K562 (cell line): Measurements from ENCODE around the gene MGAT4B. TPM values are rescaled to one million over a fixed set of nuclear protein-coding genes. Genes with fewer than 3 reads are reported as not detected.

Source experiments
- ATAC-seq: fragments of 200-7000 bp; cut with Tn5 transposase; 3 replicates; pipeline ENCODE4 v1.9.1; 2020; ENCODE audit warnings: moderate library complexity
- BruUV-seq: library from RNA; stranded (reverse); fragments of 400-500 nt; replicated peaks from 2 replicates; lab custom pipeline; 2021; lab: Mats Ljungman, UMichigan
- CTCF ChIA-PET: fragments of 300-600 bp; formaldehyde crosslinking; extraction: SDS; loops from one replicate; lab custom pipeline; 2021; ENCODE audit warnings: low intra/inter-chr PET ratio; lab: Yijun Ruan, JAX
- POLR2A ChIA-PET: fragments of 300-600, 350-650 bp; sonication (Branson Sonifier 250); formaldehyde crosslinking; extraction: SDS; loops from one replicate; lab custom pipeline; 2021; ENCODE audit warnings: antibody characterized with exemption, inconsistent platforms; lab: Yijun Ruan, JAX
- DNase-seq, 4 experiments: peaks; one replicate each; pipeline versions ENCODE4 v3.0.0 to v3.0.0-alpha.2; 2011 to 2018; ENCODE audit warnings: low spot score in 3 of 4, mixed read lengths in 3 of 4; ENCODE audit errors: extremely low read depth in 1 of 4
- FAIRE-seq: peaks from 2 replicates; lab custom pipeline; 2011; peaks lifted over from hg19 to GRCh38; lab: Jason Lieb, UNC
- H2AFZ ChIP-seq: 2 replicates; pipeline ENCODE4 v1.6.0; 2011; ENCODE audit warnings: low read depth, low read length, control low read depth, inconsistent platforms
- H3K27ac ChIP-seq: fragments of 200-600 bp; 3 replicates; pipeline ENCODE4 v1.8.0; 2011; ENCODE audit warnings: low read depth, mild to moderate bottlenecking, control low read depth, inconsistent platforms, low read length, moderate library complexity, mixed read lengths; ENCODE audit errors: extremely low read depth
- H3K27me3 ChIP-seq, 2 experiments: fragments of 300-600 bp in 1 of 2; 2 replicates in 1 of 2; 3 replicates in 1 of 2; pipeline versions ENCODE4 v1.6.0 to v1.8.0; 2011; ENCODE audit warnings: inconsistent platforms in 2 of 2, low read length in 2 of 2, mild to moderate bottlenecking in 1 of 2, mixed read lengths in 1 of 2, moderate library complexity in 1 of 2; ENCODE audit not compliant: control insufficient read depth in 2 of 2, insufficient read depth in 2 of 2
- H3K36me3 ChIP-seq: fragments of 300-600 bp; 3 replicates; pipeline ENCODE4 v1.8.0; 2011; ENCODE audit warnings: mild to moderate bottlenecking, low read length, inconsistent platforms; ENCODE audit not compliant: control insufficient read depth, insufficient read depth
- H3K4me1 ChIP-seq, 2 experiments: fragments of 200-600 bp in 1 of 2; replicated peaks in 1 of 2; 2 replicates in 1 of 2; 3 replicates in 1 of 2; pipeline versions ENCODE4 v1.5.1 to v1.8.0; 2011; ENCODE audit warnings: inconsistent platforms in 2 of 2, low read length in 2 of 2, mild to moderate bottlenecking in 1 of 2, mixed read lengths in 1 of 2, moderate library complexity in 1 of 2; ENCODE audit not compliant: control insufficient read depth in 2 of 2, insufficient read depth in 2 of 2
- H3K4me2 ChIP-seq: 2 replicates; pipeline ENCODE4 v1.6.1; 2011; ENCODE audit warnings: low read length, control low read depth, inconsistent platforms, mixed read lengths; ENCODE audit not compliant: insufficient read depth
- H3K4me3 ChIP-seq: fragments of 200-600 bp; sonication (generic), shearing (Covaris generic); 2 replicates; pipeline ENCODE4 v1.5.1; 2016; ENCODE audit warnings: control low read depth, inconsistent platforms
- H3K79me2 ChIP-seq: fragments of 200-600 bp; 3 replicates; pipeline ENCODE4 v1.8.0; 2011; ENCODE audit warnings: low read length, inconsistent platforms; ENCODE audit not compliant: control insufficient read depth, insufficient read depth
- H3K9ac ChIP-seq, 2 experiments: 2 replicates each; pipeline versions ENCODE4 v1.6.0 to v1.6.1; 2011; ENCODE audit warnings: low read depth in 2 of 2, low read length in 2 of 2, control low read depth in 1 of 2, inconsistent platforms in 1 of 2, mild to moderate bottlenecking in 1 of 2, mixed read lengths in 1 of 2; ENCODE audit not compliant: insufficient read depth in 1 of 2
- H3K9me1 ChIP-seq: one replicate; pipeline ENCODE4 v1.6.0; 2011; ENCODE audit warnings: inconsistent platforms, mild to moderate bottlenecking, low read length, moderate library complexity; ENCODE audit not compliant: control insufficient read depth, insufficient read depth
- H3K9me3 ChIP-seq: replicated peaks from 2 replicates; pipeline ENCODE4 v1.5.1; 2011; ENCODE audit warnings: low read depth, low read length, inconsistent platforms; ENCODE audit not compliant: control insufficient read depth, insufficient read depth
- H4K20me1 ChIP-seq: replicated peaks from 2 replicates; pipeline ENCODE4 v1.6.1; 2011; ENCODE audit warnings: low read length, inconsistent platforms, mixed read lengths; ENCODE audit not compliant: control insufficient read depth, insufficient read depth
- ASH1L ChIP-seq: fragments of 450-650 bp; IDR thresholded peaks from 2 replicates; pipeline ENCODE4 v1.6.1; 2018; ENCODE audit warnings: borderline replicate concordance, mild to moderate bottlenecking, low read depth; ENCODE audit not compliant: partially characterized antibody
- KLF16 ChIP-seq: IDR thresholded peaks from 2 replicates; pipeline ENCODE4 v1.6.1; 2016; ENCODE audit warnings: antibody characterized with exemption
- NCOR1 ChIP-seq: fragments of 450-650 bp; IDR thresholded peaks from 2 replicates; pipeline ENCODE4 v1.6.1; 2016; ENCODE audit warnings: mild to moderate bottlenecking, moderate library complexity
- ZNF778 ChIP-seq: fragments of 450-650 bp; formaldehyde crosslinking; IDR thresholded peaks from 2 replicates; pipeline ENCODE4 v1.4.0; 2020; ENCODE audit warnings: mild to moderate bottlenecking, moderate library complexity
- whole genome bisulfite sequencing: fragments of 100-300 bp; shearing (Covaris generic); methylation state at CpG from one replicate; pipeline ENCODE4 v1.1.6; 2016; ENCODE audit warnings: low coverage, mixed read lengths; ENCODE audit not compliant: insufficient coverage; ENCODE audit errors: missing lambda C conversion rate; 5-methylcytosine and 5-hydroxymethylcytosine counted together
- in situ Hi-C: fragments of 300-500 bp; cut with MboI; formaldehyde crosslinking; loops from 4 replicates; pipeline ENCODE4 v1.15.0; 2018; ENCODE audit warnings: inconsistent platforms, mixed read lengths
- intact Hi-C: fragments of 100-400 bp; cut with micrococcal nuclease; formaldehyde crosslinking; loops from 2 replicates; pipeline ENCODE4 v1.14.2; 2022
- polyA plus RNA-seq, 8 experiments: library from polyadenylated mRNA; depleted of rRNA in 4 of 8; stranded (reverse) in 5 of 8; unstranded in 3 of 8; fragments of >200 nt; fragmentation: Nextera tagmentation in 2 of 8; fragmentation: Illumina TruSeq in 1 of 8; extraction: Ambion mirVana in 2 of 8; extraction: Trizol in 1 of 8; gene quantifications; 2 replicates each; pipeline versions ENCODE4 v1.2.1 to v1.2.3, GENCODE V29; 2011 to 2014; ENCODE audit warnings: inconsistent platforms in 1 of 8, missing spikeins in 1 of 8
- total RNA-seq, 7 experiments: library from RNA; depleted of rRNA in 6 of 7; stranded (reverse); fragments of >200 nt in 6 of 7; fragmentation: Illumina TruSeq in 2 of 7; extraction: Trizol in 2 of 7; gene quantifications; 2 replicates each; pipeline versions ENCODE4 v1.2.1 to v1.2.3, GENCODE V29; 2011 to 2021; ENCODE audit warnings: low replicate concordance in 1 of 7
- TF ChIP-seq, protein P1 (sequence below): fragments of 200-400 bp; formaldehyde crosslinking; IDR thresholded peaks from 2 replicates; pipeline ENCODE4 v1.6.1; 2017; ENCODE audit warnings: mild to moderate bottlenecking, low read depth, low read length, moderate library complexity

Gene MGAT4B
- total and polyA plus RNA-seq, 9 of the 15 experiments (the other 6 are each of a cell fraction or from before 2014, with no cell fraction given), result 0.34 to 133 (median 75.4) TPM

DNA sequence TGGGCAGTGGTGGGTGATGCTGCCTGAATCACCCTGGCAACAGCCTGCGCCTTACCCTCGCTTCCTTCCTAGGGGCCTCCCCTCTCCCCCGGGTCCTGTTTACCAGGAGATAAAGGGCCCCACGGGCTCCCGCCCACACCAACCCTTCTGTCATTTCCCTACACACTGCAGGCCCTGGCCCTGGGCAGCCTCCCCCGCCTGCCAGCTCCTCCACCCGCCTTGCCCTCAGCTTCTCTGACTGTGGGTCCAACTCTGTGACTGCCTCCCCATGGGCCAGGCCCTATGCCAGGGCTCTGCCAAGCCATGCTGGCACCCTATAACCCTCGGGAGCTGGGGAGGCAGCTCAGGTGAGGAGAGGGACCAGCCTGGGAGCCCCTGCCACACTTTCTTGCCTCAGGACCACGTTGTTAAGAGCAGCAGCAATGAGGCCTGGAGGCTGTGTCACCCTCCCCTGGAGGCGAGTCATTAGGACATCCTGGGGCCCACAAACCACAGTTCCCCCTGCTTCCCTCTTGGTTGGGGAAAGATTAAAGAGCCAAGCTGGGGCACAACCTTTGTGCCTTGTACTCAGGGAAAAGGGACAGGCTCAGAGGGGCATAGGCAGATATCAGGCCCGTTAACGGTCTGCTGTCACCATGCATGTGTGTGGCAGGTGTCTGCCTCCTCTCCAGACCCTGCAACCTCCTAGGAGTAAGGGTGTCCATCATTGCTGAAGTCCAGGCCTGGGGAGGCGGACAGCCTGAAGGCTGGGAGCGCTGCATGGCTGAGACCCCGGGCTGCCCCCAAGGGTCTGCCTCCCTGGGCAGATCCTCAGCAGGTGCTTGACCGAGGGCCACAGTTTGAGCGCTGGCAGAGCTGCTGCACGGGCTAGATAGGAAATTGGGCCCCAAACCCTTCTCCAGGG is 2.8 kb downstream of the MGAT4B start (continued):
- peak; percentile 33; the same call in 1 of the 2 replicates for TF ChIP-seq NCOR1
- TF ChIP-seq ZNF778 (CRISPR knock-in tag), result no peak
- TF ChIP-seq KLF16, result peak; percentile 26; the same call in 1 of the 2 replicates

DNA sequence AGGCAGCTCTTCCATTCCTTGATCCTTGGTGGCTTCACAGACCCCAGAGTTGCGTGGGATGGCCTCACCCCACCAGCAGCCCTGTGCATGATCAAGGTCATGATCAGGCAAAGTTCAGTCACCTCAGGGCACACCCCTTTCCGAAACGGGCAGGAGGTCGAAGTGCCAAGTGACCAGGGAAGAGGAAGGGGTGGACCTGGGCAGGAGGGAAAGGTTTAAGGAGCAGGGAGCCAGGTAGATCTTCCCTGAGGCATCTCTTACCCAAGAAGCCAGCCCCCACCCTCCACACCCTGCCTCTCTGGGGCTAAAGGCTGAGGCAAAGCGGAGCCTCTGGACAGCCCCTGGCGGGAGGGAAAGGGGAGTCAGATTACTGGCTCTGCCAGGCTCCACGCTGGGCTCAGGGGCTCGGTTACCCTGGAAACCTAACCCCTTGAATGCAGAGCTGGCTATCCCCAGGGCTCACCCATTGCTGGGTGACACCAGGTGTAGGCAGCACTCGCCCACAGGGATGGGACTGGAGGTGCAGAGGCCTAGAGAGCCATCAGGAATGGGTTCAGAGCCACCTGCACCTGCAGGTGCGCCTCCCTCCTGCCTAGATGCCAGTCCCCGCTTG is 3.6 kb downstream of the MGAT4B start:
- TF ChIP-seq, protein P1, sequence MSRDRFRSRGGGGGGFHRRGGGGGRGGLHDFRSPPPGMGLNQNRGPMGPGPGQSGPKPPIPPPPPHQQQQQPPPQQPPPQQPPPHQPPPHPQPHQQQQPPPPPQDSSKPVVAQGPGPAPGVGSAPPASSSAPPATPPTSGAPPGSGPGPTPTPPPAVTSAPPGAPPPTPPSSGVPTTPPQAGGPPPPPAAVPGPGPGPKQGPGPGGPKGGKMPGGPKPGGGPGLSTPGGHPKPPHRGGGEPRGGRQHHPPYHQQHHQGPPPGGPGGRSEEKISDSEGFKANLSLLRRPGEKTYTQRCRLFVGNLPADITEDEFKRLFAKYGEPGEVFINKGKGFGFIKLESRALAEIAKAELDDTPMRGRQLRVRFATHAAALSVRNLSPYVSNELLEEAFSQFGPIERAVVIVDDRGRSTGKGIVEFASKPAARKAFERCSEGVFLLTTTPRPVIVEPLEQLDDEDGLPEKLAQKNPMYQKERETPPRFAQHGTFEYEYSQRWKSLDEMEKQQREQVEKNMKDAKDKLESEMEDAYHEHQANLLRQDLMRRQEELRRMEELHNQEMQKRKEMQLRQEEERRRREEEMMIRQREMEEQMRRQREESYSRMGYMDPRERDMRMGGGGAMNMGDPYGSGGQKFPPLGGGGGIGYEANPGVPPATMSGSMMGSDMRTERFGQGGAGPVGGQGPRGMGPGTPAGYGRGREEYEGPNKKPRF, result no peak
- no peak for TF ChIP-seq ASH1L
- Histone ChIP-seq H4K20me1 (no peaks in the 10 kb centered on the region), H3K9me1 (peaks cover 6% of the 10 kb centered on the region), H3K27ac (no peak overlapping the region; the same call in 2 of the 3 replicates), H3K27me3 (no peaks in the 10 kb centered on the region), H3K9me3 (no peaks in the 10 kb centered on the region), H3K36me3 (peaks cover 62% of the 10 kb centered on the region; the same call in 2 of the 3 replicates), H3K4me3 (no peak overlapping the region), H3K79me2 (peaks cover 45% of the 10 kb centered on the region), H2AFZ (no peak overlapping the region), H3K4me2 (no peak overlapping the region), H3K4me1 (peaks cover 23 to 77% of the 10 kb centered on the region in 2 experiments), H3K9ac (peak overlapping the region in 1 of 2 experiments; percentile 78; a peak in 2 of 4 replicates)
- no peak for ATAC-seq
- in situ Hi-C loops, result no loop called here
- FAIRE-seq, result no peak
- ChIA-PET POLR2A (interaction anchor here (0.8 to 1.8 kb wide), 5 partner anchors 9 to 104 kb away, joined by 3 to 5 read pairs (median 3); no protein-coding TSS in a partner anchor), CTCF (no interaction called here)
- BruUV-seq, result no TSS peak
- DNase-seq, result no peak
- intact Hi-C loops, result no loop called here
- WGBS, result 78% methylated on average over 7 of the region's 11 CpGs
